Astrocyte of the cerebellum (primary cell): ENCODE measurements around the gene LRRC74A.
A peak's percentile ranks its signal among the peaks of the same experiment; 100 is the strongest.

Source experiments
- DNase-seq: peaks from one replicate; pipeline ENCODE4 v3.0.0-alpha.2; 2011; ENCODE audit warnings: low read depth
- H3K4me3 ChIP-seq: 2 replicates; pipeline ENCODE4 v1.5.1; 2011; ENCODE audit warnings: mild to moderate bottlenecking, low read depth, low read length, moderate library complexity
- CTCF ChIP-seq: IDR thresholded peaks from 2 replicates; pipeline ENCODE4 v1.5.1; 2012; ENCODE audit warnings: low read length, low read depth, moderate library complexity, mild to moderate bottlenecking; ENCODE audit errors: missing control alignments
- in situ Hi-C: cut with HindIII; loops from 2 replicates; pipeline ENCODE4 v1.10.0; 2017; ENCODE audit warnings: low sequenced_read_pairs

Gene LRRC74A

GRCh38 chr14:76842414-76842813 is 16.2 kb downstream of the LRRC74A start:
- no peak for TF ChIP-seq CTCF
- H3K4me3 ChIP-seq: no peak overlapping the region
- in situ Hi-C loops: no loop called here
- DNase-seq: no peak

GRCh38 chr14:76844223-76844622 is 18.0 kb downstream of the LRRC74A start:
- DNase-seq: no peak
- in situ Hi-C loops: no loop called here
- H3K4me3 ChIP-seq: no peak overlapping the region
- TF ChIP-seq CTCF: peak; percentile 15

- DNase-seq: no peak
- TF ChIP-seq CTCF: no peak
- in situ Hi-C loops: no loop called here
- no peak overlapping the region for H3K4me3 ChIP-seq
Observed at GRCh38 chr14:76846331-76847047, 20.3 kb downstream of the LRRC74A start.

- no peak overlapping the region for H3K4me3 ChIP-seq
- in situ Hi-C loops: no loop called here
- no peak for TF ChIP-seq CTCF
- no peak for DNase-seq
Observed at GRCh38 chr14:76848879-76849278, 22.7 kb downstream of the LRRC74A start.

GRCh38 chr14:76855066-76855465 is 28.9 kb downstream of the LRRC74A start:
- TF ChIP-seq CTCF: no peak
- DNase-seq: no peak
- no peak overlapping the region for H3K4me3 ChIP-seq
- in situ Hi-C loops: no loop called here

GRCh38 chr14:76856769-76857168 is 30.6 kb downstream of the LRRC74A start:
- no peak overlapping the region for H3K4me3 ChIP-seq
- in situ Hi-C loops: no loop called here

More at GRCh38 chr14:76856769-76857168, 30.6 kb downstream of the LRRC74A start:
- no peak for DNase-seq
- no peak for TF ChIP-seq CTCF
